OCI-LY3 (cell line): ENCODE measurements around the gene NLGN1.

ENCODE experiments used
- CTCF ChIP-seq: fragments of 200-600, 300-600 bp; sonication (generic); IDR thresholded peaks from 2 replicates; pipeline ENCODE4 v1.5.1; 2014; ENCODE audit warnings: antibody characterized with exemption, low read length, low read depth
- EZH2phosphoT487 ChIP-seq: fragments of 200-600 bp; shearing (Covaris generic); IDR thresholded peaks from 2 replicates; pipeline ENCODE4 v1.6.1; 2018; ENCODE audit warnings: antibody characterized with exemption, mixed run types, low read depth

GRCh38 chr3:173869766-173870165, 472.2 kb downstream of the NLGN1 start:
- TF ChIP-seq CTCF: no peak
- TF ChIP-seq EZH2phosphoT487: no peak
